Right lobe of liver (tissue), 4 donors: Measurements from ENCODE around the gene SDK1.

Experiments
- CTCF ChIP-seq, 4 donors: fragments of 200-600 bp in 3 of 4; fragments of 450-650 bp in 1 of 4; IDR thresholded peaks; one replicate each; pipeline versions ENCODE4 v1.5.1 to v1.8.0; 2016 to 2022; ENCODE audit warnings: antibody characterized with exemption in 4 of 4, mild to moderate bottlenecking in 2 of 4
- POLR2A ChIP-seq: fragments of 450-650 bp; IDR thresholded peaks from one replicate; pipeline ENCODE4 v1.6.1; 2017; ENCODE audit warnings: antibody characterized with exemption, mild to moderate bottlenecking
- donor health status: DM: no; HTN: no; CAD: no.
- donor health status: DM: no; HTN: no; CAD: no.
- donor health status: DM: no; HTN: yes; CAD: no.

DNA sequence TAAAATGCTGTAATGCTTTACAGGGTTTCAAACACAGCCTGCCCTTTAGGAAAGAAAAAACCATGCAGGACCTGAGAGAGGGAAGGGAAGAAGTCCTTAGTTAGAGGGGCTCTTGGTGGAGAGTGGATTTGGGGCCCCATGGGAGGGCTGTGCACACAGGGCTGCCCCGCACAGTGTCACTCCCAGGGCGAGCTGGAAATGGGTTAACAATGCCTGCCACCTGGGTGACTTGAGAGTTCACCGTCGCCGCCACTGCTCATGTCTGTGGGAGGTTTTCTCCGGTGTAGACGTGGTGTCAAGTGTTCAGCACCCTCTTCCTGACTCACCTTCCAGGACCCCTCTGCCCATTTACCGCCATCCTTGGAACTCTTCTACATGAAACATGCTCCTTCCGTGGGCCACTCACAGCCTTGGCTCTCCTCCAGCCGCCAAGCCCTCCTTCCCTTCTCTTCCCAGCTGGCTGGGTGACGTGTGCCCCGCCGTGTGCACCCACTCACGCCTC is 686.4 kb downstream of the SDK1 start:
- TF ChIP-seq CTCF (IDR thresholded peaks at IDR 0.05) (no peak), POLR2A (no peak)
